Esophagus (tissue), 2 donors: ENCODE results near the gene ERLEC1. TPM values are rescaled to one million over a fixed set of nuclear protein-coding genes. Genes with fewer than 3 reads are reported as not detected.
A peak's percentile ranks its signal among the peaks of the same experiment; 100 is the strongest.

Experiments
- H3K27ac ChIP-seq, 2 donors: one replicate each; pipeline ENCODE4 v1.5.1; 2013; ENCODE audit warnings: low read depth in 2 of 2, mild to moderate bottlenecking in 2 of 2, inconsistent platforms in 1 of 2, low read length in 1 of 2, moderate library complexity in 1 of 2
- H3K27me3 ChIP-seq, 2 donors: one replicate each; pipeline ENCODE4 v1.6.1; 2013; ENCODE audit warnings: low read length in 2 of 2, control low read depth in 1 of 2, mild to moderate bottlenecking in 1 of 2; ENCODE audit not compliant: insufficient read depth in 2 of 2, control insufficient read depth in 1 of 2
- H3K36me3 ChIP-seq, 2 donors: one replicate each; pipeline ENCODE4 v1.6.1; 2013; ENCODE audit warnings: low read length in 1 of 2; ENCODE audit not compliant: control insufficient read depth in 2 of 2, insufficient read depth in 2 of 2
- H3K4me1 ChIP-seq, 2 donors: one replicate each; pipeline ENCODE4 v1.6.1; 2013; ENCODE audit warnings: low read length in 1 of 2; ENCODE audit not compliant: control insufficient read depth in 2 of 2, insufficient read depth in 2 of 2
- H3K4me3 ChIP-seq, 2 donors: one replicate each; pipeline ENCODE4 v1.5.1; 2013; ENCODE audit warnings: low read length in 2 of 2, mild to moderate bottlenecking in 2 of 2, low read depth in 1 of 2, moderate library complexity in 1 of 2
- H3K9me3 ChIP-seq, 2 donors: one replicate each; pipeline ENCODE4 v1.6.1; 2013; ENCODE audit warnings: mild to moderate bottlenecking in 2 of 2, low read depth in 1 of 2, low read length in 1 of 2, moderate library complexity in 1 of 2; ENCODE audit not compliant: control insufficient read depth in 2 of 2, insufficient read depth in 1 of 2
- WGBS, 2 donors: extraction: QIAGEN DNeasy Blood & Tissue Kit; methylation state at CpG; one replicate each; pipeline ENCODE4 v1.1.7; 2013; 5-methylcytosine and 5-hydroxymethylcytosine counted together
- polyA plus RNA-seq, 2 donors: library from polyadenylated mRNA; stranded (reverse); fragments of 200-250 nt; gene quantifications; one replicate each; pipeline ENCODE4 v1.2.3, GENCODE V29; 2013
- donor health status: healthy with polysubstance abuse.
- donor health status: Bipolar disorder and iron deficiency.

ERLEC1 gene
- polyA plus RNA-seq, 2 donors: 10.8 to 18.9 TPM

GRCh38 chr2:53778536-53779162, 8.2 kb upstream of the ERLEC1 start:
- Histone ChIP-seq H3K36me3 (no peaks in the 10 kb centered on the region), H3K4me1 (no peaks in the 10 kb centered on the region), H3K9me3 (no peaks in the 10 kb centered on the region), H3K27me3 (no peaks in the 10 kb centered on the region), H3K4me3 (no peak overlapping the region), H3K27ac (no peak overlapping the region)
- WGBS, 2 donors: 82 to 90% methylated on average over 5 of the region's 5 CpGs

DNA sequence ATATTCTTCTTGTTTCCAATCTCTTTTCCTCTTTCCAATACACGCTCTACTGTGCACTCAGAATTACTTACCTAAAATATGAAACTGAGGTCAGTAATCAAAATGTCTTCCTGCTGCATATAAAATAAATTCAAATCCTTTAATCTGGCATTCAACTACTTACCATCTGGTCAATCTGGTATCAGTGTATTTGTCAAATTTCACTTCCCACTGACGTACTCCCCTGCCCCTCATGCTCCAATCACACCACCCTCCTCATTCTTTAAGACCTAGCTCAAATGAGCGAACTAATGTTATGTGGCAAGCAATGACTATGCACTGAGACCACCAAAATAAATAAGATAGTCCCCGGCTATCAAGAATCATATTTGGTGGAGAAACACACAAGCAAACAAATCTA, 6.8 kb upstream of the ERLEC1 start:
- Histone ChIP-seq H3K36me3 (no peaks in the 10 kb centered on the region), H3K9me3 (no peaks in the 10 kb centered on the region), H3K4me1 (peaks cover 0 to 4% of the 10 kb centered on the region in 2 donors), H3K27me3 (no peaks in the 10 kb centered on the region), H3K27ac (no peak overlapping the region), H3K4me3 (no peak overlapping the region)
- 89 to 94% methylated on average over 4 of the region's 4 CpGs for WGBS, 2 donors

DNA sequence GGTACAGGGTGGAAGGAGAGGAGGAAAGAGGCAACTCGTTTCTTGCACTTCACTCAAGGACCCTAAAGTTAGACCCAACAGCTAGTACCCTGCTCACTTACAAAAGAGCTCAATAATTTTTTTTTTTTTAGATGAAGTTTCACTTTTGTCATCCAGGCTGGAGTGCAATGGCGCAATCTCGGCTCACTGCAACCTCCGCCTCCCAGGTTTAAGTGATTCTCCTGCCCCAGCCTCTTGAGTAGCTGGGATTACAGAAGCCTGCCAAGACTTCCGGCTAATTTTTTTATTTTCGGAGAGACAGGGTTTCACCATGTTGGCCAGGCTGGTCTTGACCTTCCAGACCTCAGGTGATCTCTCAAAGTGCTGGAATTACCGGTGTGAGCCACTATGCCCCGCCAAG, 4.2 kb upstream of the ERLEC1 start:
- Histone ChIP-seq H3K4me1 (peaks cover 0 to 6% of the 10 kb centered on the region in 2 donors), H3K9me3 (no peaks in the 10 kb centered on the region), H3K36me3 (no peaks in the 10 kb centered on the region), H3K27me3 (no peaks in the 10 kb centered on the region), H3K27ac (no peak overlapping the region), H3K4me3 (no peak overlapping the region)
- WGBS, 2 donors: 79 to 82% methylated on average over 8 of the region's 8 CpGs

GRCh38 chr2:53784436-53784835, 2.4 kb upstream of the ERLEC1 start:
- no peaks in the 10 kb centered on the region for H3K9me3 ChIP-seq
- H3K27me3 ChIP-seq: no peaks in the 10 kb centered on the region
- no peaks in the 10 kb centered on the region for H3K36me3 ChIP-seq
- no peak overlapping the region for H3K27ac ChIP-seq
- H3K4me1 ChIP-seq: peaks cover 0 to 6% of the 10 kb centered on the region in 2 donors
- peak overlapping the region in 1 of 2 donors; percentile 8 for H3K4me3 ChIP-seq

DNA sequence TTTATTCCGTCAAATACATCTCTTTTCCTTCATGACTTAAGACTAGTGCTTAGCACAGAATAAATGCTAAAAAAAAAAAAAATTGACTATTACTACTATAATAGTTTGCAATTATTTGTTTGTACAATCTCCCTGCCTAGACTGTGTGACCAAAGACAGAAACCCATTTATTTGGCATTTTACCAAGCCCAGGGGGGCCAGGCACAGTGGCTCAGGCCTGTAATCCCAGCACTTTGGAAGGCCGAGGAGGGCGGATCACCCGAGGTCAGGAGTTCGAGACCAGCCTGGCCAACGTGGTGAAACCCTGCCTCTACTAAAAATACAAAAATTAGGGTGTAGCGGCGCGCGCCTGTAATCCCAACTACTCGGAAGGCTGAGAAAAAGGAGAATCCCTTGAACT, 1.5 kb upstream of the ERLEC1 start:
- peaks cover 0 to 6% of the 10 kb centered on the region in 2 donors for H3K4me1 ChIP-seq
- no peaks in the 10 kb centered on the region for H3K36me3 ChIP-seq
- WGBS, 2 donors: 52 to 59% methylated on average over 11 of the region's 11 CpGs
- H3K27me3 ChIP-seq: no peaks in the 10 kb centered on the region
- peak overlapping the region in 1 of 2 donors; percentile 98 for H3K4me3 ChIP-seq
- H3K27ac ChIP-seq: no peak overlapping the region
- H3K9me3 ChIP-seq: no peaks in the 10 kb centered on the region

DNA sequence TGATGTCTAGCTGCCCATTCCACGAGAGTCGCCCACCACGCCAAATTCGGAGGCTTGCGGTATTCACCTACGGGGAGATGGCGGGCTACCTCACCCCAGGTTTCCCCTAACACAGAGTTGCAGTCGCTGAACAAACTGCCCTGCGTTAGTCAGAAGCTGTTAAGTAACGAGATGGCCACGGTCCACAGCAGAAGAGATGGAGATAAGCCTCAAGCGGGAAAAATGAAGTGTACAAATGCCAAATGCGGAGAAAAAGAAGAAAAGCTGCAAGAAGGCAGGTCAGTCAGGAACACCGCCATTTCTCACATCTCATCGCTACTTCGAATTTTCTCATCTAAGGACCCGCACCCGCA, 516 bp upstream of the ERLEC1 start:
- peaks cover 0 to 6% of the 10 kb centered on the region in 2 donors for H3K4me1 ChIP-seq
- H3K36me3 ChIP-seq: no peaks in the 10 kb centered on the region
- 0% methylated on average over 18 of the region's 18 CpGs for WGBS, 2 donors
- no peaks in the 10 kb centered on the region for H3K9me3 ChIP-seq
- H3K4me3 ChIP-seq: peak overlapping the region; percentile 98
- peak overlapping the region; percentile 87 to 93 for H3K27ac ChIP-seq
- H3K27me3 ChIP-seq: no peaks in the 10 kb centered on the region

DNA sequence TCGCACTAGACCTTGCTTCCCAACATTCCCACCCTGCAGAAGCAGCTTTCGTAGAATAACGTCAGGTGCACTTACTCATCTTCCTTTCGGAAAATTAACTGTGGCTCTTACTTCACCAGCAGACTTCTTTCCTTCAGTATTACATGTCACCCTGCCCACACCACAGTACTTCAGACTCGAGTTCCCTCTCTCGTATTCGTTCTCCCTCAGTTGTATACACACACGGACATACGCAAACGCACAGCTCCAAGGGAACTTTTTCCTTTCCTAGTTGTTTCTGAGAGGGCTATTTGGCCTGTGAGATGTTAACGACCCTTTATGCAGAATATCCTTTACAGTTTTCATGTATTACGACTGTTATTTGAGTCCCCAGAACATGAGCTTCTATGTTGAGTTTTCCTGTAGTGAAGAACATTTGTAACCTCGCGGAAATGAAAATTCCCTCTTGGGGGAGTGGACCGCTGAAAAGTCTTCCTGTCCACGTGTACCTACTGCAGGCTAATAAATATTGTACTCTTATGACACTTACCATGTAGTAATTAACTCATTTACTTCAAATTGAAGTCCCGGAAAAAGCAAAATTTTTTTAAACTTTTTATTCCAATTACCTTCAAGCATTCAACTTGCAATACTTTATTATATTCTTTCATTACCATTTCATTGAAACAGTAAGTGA, 908 bp downstream of the ERLEC1 start:
- Histone ChIP-seq H3K36me3 (no peaks in the 10 kb centered on the region), H3K4me3 (peak overlapping the region; percentile 98), H3K4me1 (peaks cover 0 to 6% of the 10 kb centered on the region in 2 donors), H3K27ac (peak overlapping the region; percentile 87 to 93), H3K27me3 (no peaks in the 10 kb centered on the region), H3K9me3 (no peaks in the 10 kb centered on the region)
- 2 to 3% methylated on average over 17 of the region's 17 CpGs for WGBS, 2 donors

DNA sequence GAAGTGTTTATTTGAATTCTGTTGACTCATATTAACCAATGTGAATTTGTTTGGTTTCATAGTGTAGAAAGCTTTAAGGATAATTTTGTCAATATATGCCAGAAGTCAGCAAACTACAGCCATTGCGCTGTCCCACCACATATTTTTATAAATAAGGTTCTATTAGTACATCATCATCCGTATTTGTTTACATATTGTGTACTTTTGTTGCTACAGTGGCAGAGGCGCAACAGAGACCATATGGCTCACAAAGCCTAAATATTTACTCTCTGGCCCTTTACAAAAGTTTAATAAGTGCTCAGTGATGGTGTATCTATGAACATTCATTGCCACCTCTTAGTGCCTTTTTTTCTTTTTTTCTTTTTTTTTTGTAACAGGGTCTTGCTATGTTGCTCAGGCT, 6.4 kb downstream of the ERLEC1 start:
- WGBS, 2 donors: 78 to 88% methylated on average over 3 of the region's 3 CpGs
- H3K9me3 ChIP-seq: no peaks in the 10 kb centered on the region
- no peak overlapping the region for H3K4me3 ChIP-seq
- peaks cover 0 to 2% of the 10 kb centered on the region in 2 donors for H3K36me3 ChIP-seq
- H3K27ac ChIP-seq: no peak overlapping the region
- H3K27me3 ChIP-seq: no peaks in the 10 kb centered on the region
- no peaks in the 10 kb centered on the region for H3K4me1 ChIP-seq

- no peak overlapping the region for H3K4me3 ChIP-seq
- peaks cover 0 to 3% of the 10 kb centered on the region in 2 donors for H3K36me3 ChIP-seq
- WGBS, 2 donors: 84 to 85% methylated on average over 3 of the region's 3 CpGs
- H3K27me3 ChIP-seq: no peaks in the 10 kb centered on the region
- no peak overlapping the region for H3K27ac ChIP-seq
- H3K4me1 ChIP-seq: no peaks in the 10 kb centered on the region
- no peaks in the 10 kb centered on the region for H3K9me3 ChIP-seq
Observed at GRCh38 chr2:53793821-53794220, 7.0 kb downstream of the ERLEC1 start.

DNA sequence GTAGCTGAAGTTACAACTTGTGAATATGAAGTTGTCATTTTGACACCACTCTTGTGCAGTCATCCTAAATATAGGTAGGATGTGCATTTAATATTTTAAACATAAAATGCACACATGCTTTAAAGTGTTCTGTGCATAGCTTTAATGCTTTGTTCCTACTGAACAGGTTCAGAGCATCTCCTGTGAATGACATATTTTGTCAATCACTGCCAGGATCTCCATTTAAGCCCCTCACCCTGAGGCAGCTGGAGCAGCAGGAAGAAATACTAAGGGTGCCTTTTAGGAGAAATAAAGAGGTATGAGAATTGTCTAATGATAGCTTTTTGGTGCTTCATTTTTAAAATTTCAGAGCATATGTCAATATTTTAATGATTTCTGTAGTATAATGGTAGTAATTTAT, 14.7 kb downstream of the ERLEC1 start:
- no peaks in the 10 kb centered on the region for H3K9me3 ChIP-seq
- H3K36me3 ChIP-seq: peaks cover 3 to 5% of the 10 kb centered on the region in 2 donors
- H3K27ac ChIP-seq: no peak overlapping the region
- no peak overlapping the region for H3K4me3 ChIP-seq
- no peaks in the 10 kb centered on the region for H3K4me1 ChIP-seq
- H3K27me3 ChIP-seq: no peaks in the 10 kb centered on the region
